ENCODE data around the gene ATAD3A. TPM values are rescaled to one million over a fixed set of nuclear protein-coding genes. Genes with fewer than 3 reads are reported as not detected.

ATAD3A gene
- total RNA-seq, 1 donor from 2014 or later, result 51.5 TPM

GRCh38 chr1:1536938-1537546 lies 25.1 kb downstream of the ATAD3A start:
- DNase-seq (ENCODE audit: low read depth), result no peak
- TF ChIP-seq CTCF (IDR thresholded peaks at IDR 0.05; ENCODE audit: insufficient read depth, low read length, poor library complexity, severe bottlenecking), result no peak
- Histone ChIP-seq H3K27me3 (ENCODE audit: control insufficient read depth, insufficient read depth, low read length) (no peaks in the 10 kb centered on the region), H3K36me3 (ENCODE audit: control insufficient read depth, insufficient read depth, low read length) (no peaks in the 10 kb centered on the region), H3K4me3 (ENCODE audit: low read depth, low read length) (no peak overlapping the region)

GRCh38 chr1:1537626-1538250 lies 25.8 kb downstream of the ATAD3A start:
- H3K4me3 ChIP-seq (ENCODE audit: low read depth, low read length), result no peak overlapping the region
- H3K36me3 ChIP-seq (ENCODE audit: control insufficient read depth, insufficient read depth, low read length), result no peaks in the 10 kb centered on the region
- no peak for TF ChIP-seq CTCF (IDR thresholded peaks at IDR 0.05; ENCODE audit: insufficient read depth, low read length, poor library complexity, severe bottlenecking)
- no peak for DNase-seq (ENCODE audit: low read depth)
- no peaks in the 10 kb centered on the region for H3K27me3 ChIP-seq (ENCODE audit: control insufficient read depth, insufficient read depth, low read length)

- no peak overlapping the region for H3K4me3 ChIP-seq (ENCODE audit: low read depth, low read length)
- no peaks in the 10 kb centered on the region for H3K27me3 ChIP-seq (ENCODE audit: control insufficient read depth, insufficient read depth, low read length)
- H3K36me3 ChIP-seq (ENCODE audit: control insufficient read depth, insufficient read depth, low read length), result no peaks in the 10 kb centered on the region
- DNase-seq (ENCODE audit: low read depth), result no peak
- no peak for TF ChIP-seq CTCF (IDR thresholded peaks at IDR 0.05; ENCODE audit: insufficient read depth, low read length, poor library complexity, severe bottlenecking)
These were observed 26.4 kb downstream of the ATAD3A start for GRCh38 chr1:1538334-1538733.

GRCh38 chr1:1538989-1539309 lies 27.0 kb downstream of the ATAD3A start:
- TF ChIP-seq CTCF (IDR thresholded peaks at IDR 0.05; ENCODE audit: insufficient read depth, low read length, poor library complexity, severe bottlenecking), result no peak
- DNase-seq (ENCODE audit: low read depth), result no peak
- H3K4me3 ChIP-seq (ENCODE audit: low read depth, low read length), result no peak overlapping the region
- no peaks in the 10 kb centered on the region for H3K36me3 ChIP-seq (ENCODE audit: control insufficient read depth, insufficient read depth, low read length)
- H3K27me3 ChIP-seq (ENCODE audit: control insufficient read depth, insufficient read depth, low read length), result no peaks in the 10 kb centered on the region

GRCh38 chr1:1539310-1540089 lies 27.5 kb downstream of the ATAD3A start:
- H3K27me3 ChIP-seq (ENCODE audit: control insufficient read depth, insufficient read depth, low read length), result no peaks in the 10 kb centered on the region
- H3K36me3 ChIP-seq (ENCODE audit: control insufficient read depth, insufficient read depth, low read length), result no peaks in the 10 kb centered on the region
- peak overlapping the region; percentile 49 for H3K4me3 ChIP-seq (ENCODE audit: low read depth, low read length)
- TF ChIP-seq CTCF (IDR thresholded peaks at IDR 0.05; ENCODE audit: insufficient read depth, low read length, poor library complexity, severe bottlenecking), result no peak
- no peak for DNase-seq (ENCODE audit: low read depth)

Data from kidney epithelial cell (primary cell).